H1 (cell line): ENCODE measurements around the gene PTTG1IP2. TPM values are rescaled to one million over a fixed set of nuclear protein-coding genes. Genes with fewer than 3 reads are reported as not detected.

Experiments used
- SAP30 ChIP-seq: fragments of 300-600 bp; sonication (generic); IDR thresholded peaks from 2 replicates; pipeline ENCODE4 v1.7.1; 2012; ENCODE audit warnings: low read length, moderate library complexity, mild to moderate bottlenecking, inconsistent platforms; ENCODE audit not compliant: insufficient read depth, insufficient replicate concordance
- polyA plus RNA-seq, 7 experiments: library from polyadenylated mRNA; depleted of rRNA in 3 of 7; stranded (reverse) in 5 of 7; unstranded in 2 of 7; fragments of >200 nt in 5 of 7; fragments of 200-250 nt in 2 of 7; gene quantifications; 1 replicate in 5 of 7; 2 replicates in 1 of 7; 4 replicates in 1 of 7; pipeline versions ENCODE4 v1.2.1 to v1.2.3, GENCODE V29; 2011 to 2013; ENCODE audit warnings: missing spikeins in 2 of 7, mixed read lengths in 2 of 7
- total RNA-seq: library from RNA; stranded (reverse); fragmentation: NEBNext Ultra II Directional; extraction: Animal tissue kit (Norgen Biotek cat#: 25700); gene quantifications from 2 replicates; pipeline ENCODE4 v1.2.1, GENCODE V29; 2021

PTTG1IP2 gene
- total and polyA plus RNA-seq, 2 of the 8 experiments (the other 6 are each of a cell fraction or from before 2014, with no cell fraction given), result not detected

DNA sequence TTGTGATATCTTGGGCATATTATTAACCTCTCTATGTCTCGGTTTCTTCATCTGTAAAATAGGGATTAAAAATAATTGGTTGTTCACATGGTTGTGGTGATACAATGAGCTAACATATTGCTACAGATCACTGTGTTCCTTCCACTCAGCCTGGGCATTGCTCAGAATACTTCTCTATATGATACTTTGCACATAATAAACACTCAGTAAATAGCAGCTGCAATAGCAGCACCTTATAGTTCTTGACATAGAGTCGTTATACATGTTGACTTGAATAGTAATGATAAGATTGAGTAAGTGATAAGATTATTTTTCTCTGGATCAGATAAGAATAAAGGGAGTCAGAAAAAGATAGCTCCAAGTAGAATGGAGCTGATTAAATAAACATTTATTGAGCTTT, 42.3 kb downstream of the PTTG1IP2 start (continued):
- no peak for TF ChIP-seq SAP30
